GM15510 (cell line): ENCODE measurements around the gene EMC9.

Experiments
- POLR2A ChIP-seq: IDR thresholded peaks from 3 replicates; pipeline ENCODE4 v1.6.1; 2011; ENCODE audit warnings: borderline replicate concordance; ENCODE audit not compliant: insufficient read length; ENCODE audit errors: extremely low read depth

The EMC9 gene

GRCh38 chr14:24146978-24147760, 5.8 kb upstream of the EMC9 start, which contains the start of gene RNF31:
Gene RNF31, plus strand, starts transcription at chr14:24147498. Its CDS starts 201 bp downstream, at chr14:24147699.
- TF ChIP-seq POLR2A = peak; percentile 67

DNA sequence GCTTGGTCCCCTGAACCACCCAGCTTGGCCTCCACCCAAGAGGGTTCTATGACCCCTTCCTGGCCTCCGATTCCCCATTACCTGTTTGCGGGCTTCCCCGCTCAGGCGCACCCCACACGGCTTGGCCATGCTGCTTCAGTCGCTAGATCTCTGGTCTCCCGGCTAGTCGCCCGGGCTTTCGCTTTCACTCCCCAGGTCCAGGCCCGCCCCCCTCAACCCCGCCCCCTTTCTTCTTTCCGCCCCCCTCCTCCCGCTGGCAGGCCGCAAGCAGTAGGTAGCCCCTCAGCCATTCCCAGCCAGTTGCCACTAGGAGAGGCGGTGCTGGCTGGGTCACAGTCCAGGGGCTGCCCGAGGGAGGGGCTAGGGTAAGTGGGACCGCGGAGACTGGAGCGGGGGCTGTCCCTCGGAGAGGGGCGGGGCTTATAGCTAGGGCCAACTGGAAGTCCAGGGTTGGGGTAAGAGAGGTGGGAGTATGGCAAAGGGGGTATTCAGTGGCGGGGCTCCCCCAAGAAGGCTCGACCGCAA, 5.1 kb upstream of the EMC9 start, which contains the start of gene PSME2:
Gene PSME2, minus strand, starts transcription at position 158 of the 525 bp plus-strand sequence. Its CDS starts 29 bp downstream, at position 129.
- peak; percentile 68 for TF ChIP-seq POLR2A

DNA sequence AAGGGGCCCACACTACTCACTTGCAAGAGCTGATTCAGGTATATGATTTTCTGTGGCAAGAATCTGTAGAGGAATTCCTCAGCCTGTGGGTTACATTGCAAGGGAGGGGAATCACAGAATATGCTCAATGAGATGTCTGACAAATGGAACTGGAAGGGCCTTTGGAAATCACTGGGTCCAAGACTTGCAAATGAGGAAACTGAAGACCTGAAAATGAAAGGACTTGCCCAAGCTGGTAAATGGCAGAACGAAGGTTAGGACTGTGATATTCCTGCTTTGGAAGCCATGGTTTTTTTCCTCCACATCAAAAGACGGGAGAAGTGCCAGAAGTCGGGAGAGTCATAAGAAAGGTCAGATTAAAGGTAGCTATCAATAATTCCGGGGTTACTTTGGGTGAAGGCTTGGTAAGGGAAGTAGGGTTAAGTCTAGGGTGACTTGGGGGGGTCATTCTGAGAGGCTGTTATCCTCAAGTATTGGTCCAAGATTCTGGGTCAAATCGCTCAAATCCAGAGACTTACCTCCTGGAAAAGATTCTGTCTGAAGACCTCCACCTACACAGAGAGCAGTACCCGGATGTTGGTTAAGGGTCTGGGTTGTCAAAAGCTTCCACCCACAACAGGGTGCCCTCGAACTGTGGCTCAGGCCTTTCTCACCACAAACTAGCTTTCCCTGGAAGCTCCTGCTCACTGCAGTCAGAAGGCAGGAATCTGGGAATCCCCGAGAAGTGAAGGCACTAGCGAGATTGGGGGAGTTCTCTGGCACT, 4.5 kb upstream of the EMC9 start:
- TF ChIP-seq POLR2A = no peak

DNA sequence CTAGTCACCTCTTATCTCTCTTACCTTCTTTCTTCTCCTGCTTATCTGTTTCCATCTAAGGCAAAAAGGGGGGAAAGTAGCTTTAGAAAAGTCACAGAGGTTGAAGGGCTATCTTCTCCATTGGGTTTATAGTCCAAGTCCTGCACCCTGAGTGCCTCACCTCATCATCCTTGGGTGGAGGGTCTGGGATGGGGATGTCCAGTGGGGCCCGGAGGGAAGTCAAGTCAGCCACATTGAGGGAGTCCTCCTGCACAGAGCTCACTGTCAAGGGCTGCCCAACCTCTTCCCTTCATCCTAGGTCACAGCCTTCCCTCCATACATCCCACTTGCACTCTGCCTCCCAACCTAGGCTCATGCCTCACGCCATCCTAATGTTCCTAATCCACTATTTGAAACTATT, 3.8 kb upstream of the EMC9 start:
- TF ChIP-seq POLR2A = no peak

DNA sequence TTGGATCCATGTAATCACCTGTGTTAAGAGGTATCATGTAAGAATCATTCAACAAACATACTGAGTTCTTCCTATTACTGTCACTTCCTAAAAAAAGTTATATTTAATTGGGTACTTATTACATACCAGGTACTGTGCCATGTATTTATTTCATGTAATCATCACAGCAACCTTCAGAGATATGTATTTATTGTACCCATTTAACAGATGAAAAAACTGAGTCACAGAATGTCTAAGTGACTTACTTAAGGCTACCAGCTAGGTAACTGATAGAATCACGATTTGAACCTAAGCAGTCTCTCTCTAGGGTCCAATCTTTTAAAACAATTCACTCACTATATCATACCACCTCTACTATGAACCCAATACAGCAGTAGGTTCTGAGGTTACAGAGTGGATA, 3.1 kb upstream of the EMC9 start:
- no peak for TF ChIP-seq POLR2A

DNA sequence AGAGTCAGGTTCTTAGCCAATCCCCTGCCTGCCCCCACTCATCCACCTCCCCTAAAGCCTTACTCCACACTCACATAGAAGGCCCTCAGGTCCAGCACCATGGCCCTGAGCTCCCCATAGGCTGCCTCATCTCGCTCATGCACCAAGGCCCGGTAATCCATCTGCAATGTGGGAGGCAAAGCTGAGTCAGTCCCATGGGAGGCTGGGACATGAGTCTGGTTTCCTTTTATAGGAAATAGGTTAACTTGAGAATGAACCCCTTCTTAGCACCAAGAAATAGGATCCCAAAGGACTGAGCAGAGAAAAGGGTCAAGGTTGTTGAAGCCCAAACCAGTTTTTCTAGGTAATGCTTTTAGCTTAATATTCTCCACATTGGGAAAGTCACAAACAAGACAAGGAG, 2.1 kb upstream of the EMC9 start:
- no peak for TF ChIP-seq POLR2A

DNA sequence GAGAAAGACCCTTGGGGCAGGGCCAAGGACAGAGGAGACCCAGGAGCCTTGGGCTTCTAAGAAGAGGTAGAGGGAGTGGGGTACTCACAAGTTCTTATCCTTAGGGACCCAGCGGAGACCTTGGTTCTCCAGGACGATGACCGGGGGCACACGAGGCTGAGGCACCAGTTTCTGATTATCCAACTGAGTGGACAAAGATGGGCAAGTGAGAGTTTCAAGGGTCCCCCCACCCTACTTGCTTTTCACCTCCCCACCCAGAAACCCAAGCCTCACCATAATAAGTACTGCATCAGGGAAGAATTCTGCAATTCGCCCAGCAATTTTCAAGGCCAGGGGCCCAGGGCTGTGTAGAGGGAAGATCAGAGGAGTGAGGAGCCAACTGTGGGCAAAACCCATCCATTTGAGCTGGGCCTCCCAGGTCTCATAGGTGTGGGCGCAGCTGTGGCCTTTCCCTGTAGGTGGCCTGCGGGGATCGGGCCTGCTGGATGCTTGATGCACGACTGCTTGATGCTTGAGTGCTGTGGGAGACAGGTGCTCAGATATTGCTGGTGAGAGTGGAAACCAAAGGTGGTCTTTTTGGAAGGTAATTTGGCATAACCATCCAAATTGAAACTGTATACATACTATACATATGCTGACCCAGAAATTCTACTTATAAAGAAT, 2.0 kb downstream of the EMC9 start:
- no peak for TF ChIP-seq POLR2A

DNA sequence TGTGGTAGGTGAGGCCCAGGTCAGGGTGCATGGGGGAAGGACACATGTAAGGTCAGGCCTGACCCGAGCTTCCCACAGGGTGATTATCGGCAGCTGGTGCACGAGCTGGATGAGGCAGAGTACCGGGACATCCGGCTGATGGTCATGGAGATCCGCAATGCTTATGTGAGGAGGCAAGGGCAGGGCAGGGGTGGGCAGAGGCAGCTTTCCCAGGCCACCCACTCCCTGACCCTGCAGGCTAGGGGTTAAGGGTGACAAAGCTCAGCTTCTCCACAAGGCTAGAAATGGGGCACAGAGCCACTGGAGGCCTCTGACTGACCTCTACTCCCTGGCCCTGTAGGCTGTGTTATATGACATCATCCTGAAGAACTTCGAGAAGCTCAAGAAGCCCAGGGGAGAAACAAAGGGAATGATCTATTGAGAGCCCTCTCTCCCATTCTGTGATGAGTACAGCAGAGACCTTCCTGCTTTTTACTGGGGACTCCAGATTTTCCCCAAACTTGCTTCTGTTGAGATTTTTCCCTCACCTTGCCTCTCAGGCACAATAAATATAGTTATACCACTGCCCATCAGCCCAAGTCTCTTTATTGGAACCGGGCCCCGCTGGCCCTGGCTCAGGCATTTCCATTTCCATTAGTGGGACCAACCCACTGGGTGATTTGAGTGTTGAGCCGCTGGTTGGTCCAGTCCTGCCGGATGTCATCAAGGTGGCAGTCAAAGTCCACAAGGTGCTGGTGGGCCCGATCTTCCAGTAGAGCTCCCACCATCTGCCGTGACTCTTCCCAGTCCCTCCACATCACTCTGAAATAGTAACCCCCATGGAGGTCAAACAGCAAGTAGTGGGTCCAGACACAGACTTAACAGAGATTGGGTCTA, 2.8 kb downstream of the EMC9 start:
- no peak for TF ChIP-seq POLR2A

DNA sequence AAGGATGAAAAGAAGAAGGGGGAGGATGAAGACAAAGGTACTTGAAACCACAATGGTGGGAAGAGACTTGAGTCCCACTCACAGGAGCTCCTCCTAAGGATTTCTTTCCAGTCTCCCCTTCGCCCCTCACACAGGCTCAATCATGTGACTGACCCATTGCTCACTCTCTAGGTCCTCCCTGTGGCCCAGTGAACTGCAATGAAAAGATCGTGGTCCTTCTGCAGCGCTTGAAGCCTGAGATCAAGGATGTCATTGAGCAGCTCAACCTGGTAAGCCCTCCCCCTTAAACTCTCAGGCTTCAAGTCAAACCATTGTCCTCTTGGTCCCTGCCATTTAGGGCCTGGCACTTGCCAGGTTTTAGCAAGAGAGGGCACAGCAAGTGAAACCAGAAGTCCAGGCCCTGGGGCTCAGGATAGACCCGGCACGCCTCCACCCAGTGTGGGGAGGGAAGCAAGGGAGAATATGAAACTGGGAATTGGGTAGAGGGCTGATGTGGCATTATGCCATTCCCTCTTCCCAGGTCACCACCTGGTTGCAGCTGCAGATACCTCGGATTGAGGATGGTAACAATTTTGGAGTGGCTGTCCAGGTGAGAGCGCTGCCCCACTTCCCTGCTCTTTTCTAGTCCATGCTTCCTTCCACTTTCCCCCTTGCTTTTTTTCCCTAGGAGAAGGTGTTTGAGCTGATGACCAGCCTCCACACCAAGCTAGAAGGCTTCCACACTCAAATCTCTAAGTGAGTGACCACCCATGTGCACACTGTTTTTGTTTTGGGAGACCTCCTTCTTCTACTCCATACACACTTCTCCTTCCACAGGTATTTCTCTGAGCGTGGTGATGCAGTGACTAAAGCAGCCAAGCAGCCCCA, 3.6 kb downstream of the EMC9 start:
- no peak for TF ChIP-seq POLR2A

- TF ChIP-seq POLR2A = no peak
These were observed 4.5 kb downstream of the EMC9 start for GRCh38 chr14:24136684-24137528.

GRCh38 chr14:24135834-24136683, 5.3 kb downstream of the EMC9 start, which contains the start of gene PSME1:
Gene PSME1, plus strand, starts transcription at chr14:24136194. Its CDS starts 69 bp downstream, at chr14:24136263.
- peak; percentile 77 for TF ChIP-seq POLR2A

- no peak for TF ChIP-seq POLR2A
These were observed 5.9 kb downstream of the EMC9 start for GRCh38 chr14:24135584-24135833.
